Mucosa of stomach (tissue), 1 donor: ENCODE measurements around the gene GTF3C5.

Experiments used
- H3K27me3 ChIP-seq: one replicate; pipeline ENCODE4 v1.7.0; 2013; ENCODE audit warnings: mild to moderate bottlenecking, low read length; ENCODE audit not compliant: control insufficient read depth, insufficient read depth
- H3K36me3 ChIP-seq: one replicate; pipeline ENCODE4 v1.7.0; 2013; ENCODE audit warnings: low read length; ENCODE audit not compliant: control insufficient read depth, insufficient read depth
- H3K4me1 ChIP-seq: one replicate; pipeline ENCODE4 v1.7.0; 2013; ENCODE audit warnings: mild to moderate bottlenecking, low read length; ENCODE audit not compliant: control insufficient read depth, insufficient read depth
- H3K4me3 ChIP-seq: one replicate; pipeline ENCODE4 v1.7.0; 2013; ENCODE audit warnings: low read length
- H3K9ac ChIP-seq: one replicate; pipeline ENCODE4 v1.7.0; 2013; ENCODE audit warnings: mild to moderate bottlenecking, low read length, moderate library complexity
- H3K9me3 ChIP-seq: one replicate; pipeline ENCODE4 v1.7.0; 2013; ENCODE audit warnings: mild to moderate bottlenecking, low read length, moderate library complexity; ENCODE audit not compliant: control insufficient read depth
- donor health status: Pancreatic carcinoma.

Gene GTF3C5

DNA sequence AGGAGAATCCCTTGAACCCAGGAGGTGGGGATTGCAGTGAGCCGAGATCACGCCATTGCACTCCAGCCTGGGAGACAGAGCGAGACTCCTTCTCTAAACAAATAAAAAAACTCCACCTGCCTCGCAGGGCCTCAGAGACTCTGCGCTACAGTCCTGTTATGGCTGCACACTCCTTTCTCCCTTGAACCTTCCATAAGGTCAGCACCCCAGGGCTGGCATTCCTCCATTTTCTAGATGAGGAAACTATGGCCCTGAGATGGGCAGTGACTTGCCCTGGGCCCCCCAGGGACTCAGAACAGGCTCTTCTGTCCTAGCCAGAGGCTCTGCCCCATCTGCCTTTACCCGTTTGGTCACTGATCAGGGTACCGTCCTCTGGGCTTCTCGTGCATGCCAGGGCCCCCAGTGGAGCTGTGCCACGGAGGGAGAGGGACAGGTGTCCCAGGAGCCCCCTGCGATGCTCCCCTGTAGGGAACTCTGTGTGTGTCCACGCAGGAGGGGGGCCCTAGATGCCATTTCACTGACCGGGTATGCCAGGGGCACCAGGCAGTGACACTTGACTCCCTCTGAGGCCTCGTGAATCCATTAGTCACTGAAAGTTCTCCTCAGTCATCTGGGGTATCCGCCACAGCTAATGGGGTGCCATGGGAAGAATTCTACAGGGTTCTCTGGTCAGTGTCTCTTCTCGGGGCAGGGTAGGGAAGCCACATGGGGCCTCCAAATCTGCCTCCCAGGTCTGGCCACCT lies 74.1 kb downstream of the GTF3C5 start:
- H3K9ac ChIP-seq: no peak overlapping the region
- peaks cover 9% of the 10 kb centered on the region for H3K4me1 ChIP-seq
- H3K4me3 ChIP-seq: no peak overlapping the region
- no peaks in the 10 kb centered on the region for H3K27me3 ChIP-seq
- peaks cover 41% of the 10 kb centered on the region for H3K36me3 ChIP-seq
- H3K9me3 ChIP-seq: no peaks in the 10 kb centered on the region

- no peaks in the 10 kb centered on the region for H3K9me3 ChIP-seq
- H3K4me1 ChIP-seq: peaks cover 9% of the 10 kb centered on the region
- no peaks in the 10 kb centered on the region for H3K27me3 ChIP-seq
- H3K9ac ChIP-seq: no peak overlapping the region
- H3K36me3 ChIP-seq: peaks cover 36% of the 10 kb centered on the region
- no peak overlapping the region for H3K4me3 ChIP-seq
These were observed 74.6 kb downstream of the GTF3C5 start for GRCh38 chr9:133105461-133105770.

- no peaks in the 10 kb centered on the region for H3K9me3 ChIP-seq
- peaks cover 9% of the 10 kb centered on the region for H3K4me1 ChIP-seq
- H3K9ac ChIP-seq: no peak overlapping the region
- no peaks in the 10 kb centered on the region for H3K27me3 ChIP-seq
- peaks cover 30% of the 10 kb centered on the region for H3K36me3 ChIP-seq
- no peak overlapping the region for H3K4me3 ChIP-seq
These were observed 75.9 kb downstream of the GTF3C5 start for GRCh38 chr9:133106511-133107244.

DNA sequence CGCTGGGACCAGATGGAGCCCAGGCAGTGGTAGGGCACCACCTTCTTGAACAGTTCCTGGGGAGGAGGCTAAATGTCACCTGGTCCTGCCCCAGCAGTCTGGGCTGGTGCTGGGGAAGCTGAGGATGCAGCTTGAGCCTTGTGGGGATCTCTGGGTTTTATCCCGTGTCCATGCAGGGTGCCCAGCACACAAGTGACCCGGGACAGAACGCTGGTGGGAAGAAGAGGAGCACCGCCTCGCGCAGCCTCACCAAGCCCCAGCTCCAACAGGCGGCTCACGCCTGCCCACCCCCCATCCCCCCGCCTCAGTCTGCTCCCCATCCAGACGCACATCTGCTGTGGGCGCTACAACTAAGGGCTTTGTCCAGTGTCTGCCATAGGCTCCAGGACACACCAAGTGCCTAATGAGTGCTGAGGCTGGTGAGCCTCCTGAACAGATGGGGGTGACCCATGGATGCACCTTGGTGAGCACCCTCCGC lies 76.5 kb downstream of the GTF3C5 start:
- peaks cover 9% of the 10 kb centered on the region for H3K4me1 ChIP-seq
- no peaks in the 10 kb centered on the region for H3K9me3 ChIP-seq
- H3K9ac ChIP-seq: no peak overlapping the region
- no peak overlapping the region for H3K4me3 ChIP-seq
- no peaks in the 10 kb centered on the region for H3K27me3 ChIP-seq
- peaks cover 24% of the 10 kb centered on the region for H3K36me3 ChIP-seq
